Activated gamma-delta T cell treated with anti-CD3 and anti-CD28 coated beads, Interleukin-2, amount 50 U/mL, for 16 hours (primary cell): ENCODE results near the gene BHLHA9.
"Not testable (repeated sequence)": the region's sequence is repeated elsewhere in the genome, so short reads cannot be mapped to it uniquely, and the experiment has no call there.

Source experiments
- DNase-seq: peaks from one replicate; pipeline ENCODE4 v3.0.0-alpha.2; 2020; ENCODE audit warnings: low read depth

The BHLHA9 gene

DNA sequence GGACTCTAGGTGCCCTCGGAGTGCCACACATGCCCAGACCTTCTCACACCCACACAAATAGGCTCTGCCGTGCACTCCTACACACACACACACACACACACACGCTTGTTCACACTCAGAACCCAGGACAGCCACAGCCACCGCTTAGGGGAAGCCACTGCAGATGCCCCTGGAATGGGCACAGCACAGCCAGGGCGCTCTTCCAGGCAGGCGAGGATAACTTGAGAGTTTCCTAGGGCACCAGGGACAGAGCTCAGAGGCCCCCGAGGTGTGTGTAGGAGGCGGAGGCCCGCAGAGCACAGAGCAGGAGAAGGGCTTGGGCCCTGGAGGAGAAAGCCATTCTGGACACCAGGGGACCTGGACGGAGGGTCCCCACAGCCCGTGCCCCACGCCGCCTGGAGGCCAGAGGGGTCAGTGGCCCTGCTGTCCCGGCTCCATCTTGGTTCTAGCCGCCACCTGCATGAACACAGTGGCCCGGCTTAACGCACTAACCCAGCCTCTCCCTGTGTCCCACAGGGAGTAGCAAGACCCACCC, 30.2 kb downstream of the BHLHA9 start:
- DNase-seq = no peak

GRCh38 chr17:1301546-1301945, 31.3 kb downstream of the BHLHA9 start:
- DNase-seq = no peak

DNA sequence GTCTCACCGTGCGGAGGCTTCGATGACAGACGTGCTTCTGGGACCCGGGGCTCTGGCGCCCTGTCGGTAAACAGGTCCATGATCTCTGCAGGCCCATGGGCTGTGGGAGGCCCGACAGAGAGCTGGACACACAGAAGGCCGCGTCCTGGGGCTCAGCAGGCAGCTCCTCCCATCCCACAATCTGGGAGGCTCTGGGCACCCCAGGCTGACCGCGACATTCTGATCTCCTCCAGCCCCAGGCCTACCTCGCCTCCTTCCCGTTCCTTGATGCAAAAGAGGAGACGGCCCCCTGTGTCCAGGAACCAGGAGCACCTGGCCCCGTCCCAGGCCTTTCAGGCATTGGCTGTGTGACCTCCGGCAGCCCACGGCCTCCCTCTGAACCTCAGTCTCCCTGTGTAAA, 32.5 kb downstream of the BHLHA9 start:
- no peak for DNase-seq

DNA sequence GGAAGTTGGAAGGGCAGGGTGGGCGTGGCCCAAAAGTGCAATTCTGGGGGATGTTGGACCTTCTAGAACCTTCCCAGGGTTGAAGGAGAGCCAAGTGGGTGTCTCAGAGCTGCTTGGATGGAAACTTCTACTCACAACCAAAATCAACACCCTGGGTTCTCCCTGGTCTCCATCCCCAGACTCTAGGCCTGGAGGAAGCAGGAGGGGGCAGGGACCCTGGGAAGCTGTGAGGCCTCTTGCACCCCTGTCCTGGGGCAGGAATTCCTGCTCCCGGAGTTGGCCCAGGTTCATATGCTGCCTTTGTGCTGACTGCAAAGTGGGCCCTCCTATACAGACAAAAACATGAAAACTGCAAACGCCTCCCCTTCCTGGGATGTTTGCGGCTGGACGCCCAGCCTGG, 34.3 kb downstream of the BHLHA9 start:
- DNase-seq = no peak

DNA sequence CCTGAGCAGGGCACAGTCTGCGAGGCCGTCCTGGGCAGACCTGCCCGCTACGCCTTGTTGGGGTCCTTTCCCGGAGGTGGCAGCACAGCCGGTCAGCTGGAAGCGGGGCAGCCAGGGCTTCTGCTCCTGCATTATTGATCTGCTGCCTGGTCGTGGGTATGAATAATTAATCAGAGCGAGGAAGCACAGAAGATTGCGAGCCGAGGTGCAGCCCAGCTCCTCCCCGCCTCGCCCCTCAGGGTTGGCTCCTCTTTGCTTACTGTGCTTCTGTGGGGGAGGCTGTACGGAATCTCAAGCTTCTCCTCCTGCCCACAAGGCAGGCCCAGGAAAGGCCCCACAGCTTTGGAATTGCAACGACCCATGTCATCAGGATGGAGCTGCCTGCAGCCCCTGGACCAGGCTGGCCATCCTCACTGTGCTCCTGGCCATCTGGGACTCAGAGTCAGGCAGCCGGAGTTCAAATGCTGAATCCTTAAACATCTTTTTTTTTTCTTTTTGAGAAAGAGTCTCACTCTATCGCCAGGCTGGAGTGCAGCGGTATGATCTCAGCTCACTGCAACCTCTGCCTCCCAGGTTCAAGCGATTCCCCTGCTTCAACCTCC, 34.8 kb downstream of the BHLHA9 start:
- DNase-seq = no peak

DNA sequence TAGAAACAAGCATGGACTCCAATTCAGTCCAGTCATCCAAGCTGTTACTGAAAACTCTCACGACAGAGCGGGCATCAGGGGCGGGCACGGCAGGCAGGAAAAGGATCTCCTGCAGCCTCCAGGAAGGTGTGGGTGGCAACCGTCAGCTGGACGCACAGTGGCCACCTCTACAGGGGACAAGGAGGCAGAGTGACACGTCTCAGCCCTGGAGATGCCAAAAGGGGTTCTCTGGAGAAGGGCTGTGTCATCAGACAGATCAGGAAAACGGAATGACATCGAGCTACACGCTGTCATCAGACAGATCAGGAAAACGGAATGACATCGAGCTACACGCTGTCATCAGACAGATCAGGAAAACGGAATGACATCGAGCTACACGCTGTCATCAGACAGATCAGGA, 37.6 kb downstream of the BHLHA9 start:
- DNase-seq = not testable (repeated sequence)

- no peak for DNase-seq
Measured at GRCh38 chr17:1312261-1312870, 42.1 kb downstream of the BHLHA9 start.

DNA sequence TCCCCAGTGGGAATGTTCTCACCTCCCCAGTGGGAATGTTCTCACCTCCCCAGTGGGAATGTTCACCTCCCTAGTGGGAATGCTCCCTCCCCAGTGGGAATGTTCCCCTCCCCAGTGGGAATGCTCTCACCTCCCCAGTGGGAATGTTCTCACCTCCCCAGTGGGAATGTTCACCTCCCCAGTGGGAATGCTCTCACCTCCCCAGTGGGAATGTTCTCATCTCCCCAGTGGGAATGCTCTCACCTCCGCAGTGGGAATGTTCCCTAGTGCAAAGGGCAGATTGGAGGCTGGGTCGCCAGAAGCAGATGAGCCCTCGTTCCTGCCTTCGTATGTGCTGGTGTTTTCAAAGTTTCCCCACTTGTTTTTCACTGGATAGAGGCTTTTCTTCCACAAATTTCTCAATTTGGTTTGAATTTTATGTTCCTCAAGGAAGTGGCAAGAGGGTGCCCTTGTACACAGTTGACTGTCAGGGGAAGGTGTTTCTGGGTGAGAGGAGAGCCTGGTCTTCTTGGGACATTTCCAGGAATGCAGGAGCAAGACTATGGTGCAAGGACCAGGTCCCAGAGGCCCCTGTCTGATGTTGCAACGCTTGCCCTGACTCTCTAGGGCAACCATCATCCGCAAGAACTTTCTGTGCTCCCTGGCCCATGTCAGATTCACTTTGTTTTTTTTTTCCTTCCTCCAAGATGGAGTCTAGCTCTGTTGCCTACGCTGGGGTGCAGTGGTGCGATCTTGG, 43.2 kb downstream of the BHLHA9 start:
- DNase-seq = no peak

GRCh38 chr17:1315409-1315808, 45.2 kb downstream of the BHLHA9 start:
- DNase-seq = no peak

- DNase-seq = no peak
Measured at GRCh38 chr17:1315891-1316403, 45.7 kb downstream of the BHLHA9 start.
